22Rv1 (cell line): Measurements from ENCODE around the gene PUM2.
A peak's percentile ranks its signal among the peaks of the same experiment; 100 is the strongest.

ENCODE experiments used
- H3K27ac ChIP-seq: fragments of 450-650 bp; 2 replicates; pipeline ENCODE4 v1.5.1; 2017
- CTCF ChIP-seq: fragments of 450-650 bp; IDR thresholded peaks from 2 replicates; pipeline ENCODE4 v1.5.1; 2017; ENCODE audit warnings: mild to moderate bottlenecking
- ZFX ChIP-seq: fragments of 450-650 bp; IDR thresholded peaks from 2 replicates; pipeline ENCODE4 v1.6.1; 2017; ENCODE audit warnings: antibody characterized with exemption, borderline replicate concordance

Gene PUM2

GRCh38 chr2:20209373-20210109 is 141.1 kb downstream of the PUM2 start:
- H3K27ac ChIP-seq = peak overlapping the region; percentile 81

GRCh38 chr2:20208476-20208859 is 142.2 kb downstream of the PUM2 start:
- H3K27ac ChIP-seq = peak overlapping the region; percentile 81
- TF ChIP-seq ZFX (no peak), CTCF (no peak)

More at GRCh38 chr2:20209373-20210109, 141.1 kb downstream of the PUM2 start:
- no peak for TF ChIP-seq ZFX
- no peak for TF ChIP-seq CTCF

- TF ChIP-seq ZFX (no peak), CTCF (no peak)
- H3K27ac ChIP-seq = peak overlapping the region; percentile 81
Measured at GRCh38 chr2:20207051-20207450, 143.6 kb downstream of the PUM2 start.

- H3K27ac ChIP-seq = peak overlapping the region; percentile 81; the same call in 1 of the 2 replicates
- TF ChIP-seq CTCF = no peak
- TF ChIP-seq ZFX = no peak
Measured at GRCh38 chr2:20205915-20206524, 144.6 kb downstream of the PUM2 start.

GRCh38 chr2:20205069-20205468 is 145.6 kb downstream of the PUM2 start:
- TF ChIP-seq CTCF = no peak
- TF ChIP-seq ZFX = no peak

GRCh38 chr2:20203521-20204225 is 147.0 kb downstream of the PUM2 start:
- TF ChIP-seq ZFX (no peak), CTCF (no peak)
- no peak overlapping the region for H3K27ac ChIP-seq

More at GRCh38 chr2:20205069-20205468, 145.6 kb downstream of the PUM2 start:
- H3K27ac ChIP-seq = no peak overlapping the region
